BLaER1 treated with 17β-estradiol and CSF1 and Interleukin-3, amounts not matched to agents 10 nM and 100 nM (cell line): ENCODE data around the gene APOH.

Experiments
- H3K27ac ChIP-seq, 11 experiments: shearing (Covaris generic); formaldehyde crosslinking; 2 replicates each; pipeline ENCODE4 v1.8.1; 2022
- H3K27me3 ChIP-seq, 11 experiments: shearing (Covaris generic); formaldehyde crosslinking; 2 replicates each; pipeline ENCODE4 v1.8.1; 2022
- H3K36me3 ChIP-seq, 11 experiments: shearing (Covaris generic); formaldehyde crosslinking; 2 replicates each; pipeline ENCODE4 v1.8.1; 2022
- H3K4me1 ChIP-seq, 10 experiments: shearing (Covaris generic); formaldehyde crosslinking; 2 replicates each; pipeline ENCODE4 v1.8.1; 2022
- H3K4me2 ChIP-seq, 11 experiments: shearing (Covaris generic); formaldehyde crosslinking; 2 replicates each; pipeline ENCODE4 v1.8.1; 2022
- H3K4me3 ChIP-seq, 10 experiments: shearing (Covaris generic); formaldehyde crosslinking; 2 replicates each; pipeline ENCODE4 v1.8.1; 2022
- H3K9ac ChIP-seq, 11 experiments: shearing (Covaris generic); formaldehyde crosslinking; 2 replicates each; pipeline ENCODE4 v1.8.1; 2022
- H3K9me3 ChIP-seq, 11 experiments: shearing (Covaris generic); formaldehyde crosslinking; replicated peaks in 1 of 11; 2 replicates each; pipeline ENCODE4 v1.8.1; 2022
- H4K20me1 ChIP-seq, 11 experiments: shearing (Covaris generic); formaldehyde crosslinking; 2 replicates each; pipeline ENCODE4 v1.8.1; 2022
- Cebpa-rat ChIP-seq, 11 experiments: shearing (Covaris generic); IDR thresholded peaks; 2 replicates each; pipeline ENCODE4 v1.8.1; 2022

The APOH gene

GRCh38 chr17:66228887-66229782 is at the start of gene APOH:
TSS of gene APOH (minus strand) at chr17:66229415. CDS start at chr17:66229379, 36 bp downstream.
- no peak within 1 kb of the TSS for H3K27ac ChIP-seq
- H3K9me3 ChIP-seq, result peaks cover 0 to 11% (median 3%) of the 10 kb centered on the region in 11 experiments; a peak in 6 of 22 replicates
- H3K4me1 ChIP-seq, result peaks cover 0 to 4% (median 0%) of the 10 kb centered on the region in 10 experiments; a peak in 2 of 20 replicates
- TF ChIP-seq Cebpa-rat (IDR thresholded peaks at IDR 0.05), result no peak
- no peaks in the 10 kb centered on the region for H3K27me3 ChIP-seq
- H3K9ac ChIP-seq, result no peak within 1 kb of the TSS
- no peak within 1 kb of the TSS for H3K4me2 ChIP-seq
- H3K36me3 ChIP-seq, result no peaks in the 10 kb centered on the region
- H4K20me1 ChIP-seq, result no peaks in the 10 kb centered on the region
- no peak within 1 kb of the TSS for H3K4me3 ChIP-seq

DNA sequence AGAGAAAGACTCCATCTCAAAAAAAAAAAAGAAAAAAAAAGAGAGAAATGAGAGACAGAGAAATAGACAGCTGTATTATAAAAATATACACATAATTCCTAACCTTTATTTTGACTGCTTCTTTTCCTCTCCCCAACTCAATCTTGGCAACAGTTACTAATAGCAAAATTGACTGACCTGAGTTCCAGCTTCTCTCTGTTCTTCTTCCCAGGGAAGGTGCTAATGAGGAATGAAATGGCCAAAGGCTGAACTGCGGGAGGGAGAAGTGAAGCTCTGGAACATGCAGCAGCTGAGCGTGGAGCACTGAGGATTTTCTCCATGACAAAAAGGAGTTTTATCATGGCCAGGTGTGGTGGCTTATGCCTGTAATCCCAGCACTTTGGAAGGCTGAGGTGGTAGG is 48.0 kb upstream of the APOH start:
- no peak for TF ChIP-seq Cebpa-rat (IDR thresholded peaks at IDR 0.05)
- Histone ChIP-seq H3K4me2 (peak overlapping the region in 1 of 11 experiments; percentile 49; a peak in 1 of 22 replicates), H3K27me3 (no peaks in the 10 kb centered on the region), H3K9ac (no peak overlapping the region), H4K20me1 (no peaks in the 10 kb centered on the region), H3K9me3 (0 out of 22 replicates have a peak, but pooled peaks cover 0 to under 1% (median 0%) of the 10 kb centered on the region in 11 experiments), H3K27ac (no peak overlapping the region), H3K4me3 (no peak overlapping the region), H3K4me1 (peaks cover 0 to 32% (median 0%) of the 10 kb centered on the region in 10 experiments; a peak in 6 of 20 replicates), H3K36me3 (no peaks in the 10 kb centered on the region)

DNA sequence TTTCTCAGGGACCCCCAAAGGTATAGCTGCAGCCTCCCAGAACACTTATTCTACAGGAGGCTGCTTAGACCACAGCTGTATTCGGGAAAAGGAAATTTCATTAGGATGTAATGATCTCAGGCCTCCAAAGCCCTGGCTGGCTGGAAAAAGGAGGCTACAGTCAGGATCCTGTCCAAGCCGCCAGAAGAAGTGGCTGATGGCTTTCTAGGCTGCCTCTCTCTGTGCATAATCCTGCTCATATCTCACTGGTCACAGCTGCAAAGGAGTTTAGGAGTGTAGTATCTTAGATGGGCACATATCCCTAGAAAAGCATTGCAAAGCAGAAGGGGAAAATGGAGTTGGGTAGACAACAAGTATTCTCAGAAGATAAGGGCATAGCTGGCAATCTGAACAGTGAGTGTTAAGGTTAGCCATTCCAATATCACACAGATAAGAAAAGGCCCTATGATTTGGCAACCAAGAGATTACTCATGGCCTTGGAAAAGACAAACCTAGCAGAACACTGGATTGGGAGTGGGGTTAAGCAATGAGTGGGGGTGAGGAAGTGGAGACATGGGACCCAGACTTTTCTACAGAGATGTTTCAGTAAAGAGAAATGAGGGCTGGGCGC is 47.2 kb upstream of the APOH start:
- Histone ChIP-seq H4K20me1 (no peaks in the 10 kb centered on the region), H3K4me3 (no peak overlapping the region), H3K4me1 (peaks cover 0 to 32% (median 0%) of the 10 kb centered on the region in 10 experiments; a peak in 6 of 20 replicates), H3K36me3 (no peaks in the 10 kb centered on the region), H3K27ac (no peak overlapping the region), H3K4me2 (peak overlapping the region in 3 of 11 experiments; percentile 11 to 40 (median 28); a peak in 5 of 22 replicates), H3K9ac (no peak overlapping the region), H3K27me3 (no peaks in the 10 kb centered on the region), H3K9me3 (peaks cover 5 to 8% (median 6%) of the 10 kb centered on the region in 11 experiments; a peak in 20 of 22 replicates)
- TF ChIP-seq Cebpa-rat (IDR thresholded peaks at IDR 0.05), result no peak

- Histone ChIP-seq H3K4me1 (peaks cover 0 to 32% (median 0%) of the 10 kb centered on the region in 10 experiments; a peak in 6 of 20 replicates), H3K4me2 (peak overlapping the region in 3 of 11 experiments; percentile 11 to 40 (median 28); a peak in 2 of 22 replicates), H3K9me3 (peaks cover 12 to 16% (median 13%) of the 10 kb centered on the region in 11 experiments; a peak in 21 of 22 replicates), H3K4me3 (no peak overlapping the region), H3K36me3 (no peaks in the 10 kb centered on the region), H3K9ac (no peak overlapping the region), H4K20me1 (no peaks in the 10 kb centered on the region), H3K27me3 (no peaks in the 10 kb centered on the region), H3K27ac (no peak overlapping the region)
- TF ChIP-seq Cebpa-rat (IDR thresholded peaks at IDR 0.05), result no peak
Observed at GRCh38 chr17:66275651-66276050, 46.4 kb upstream of the APOH start.

DNA sequence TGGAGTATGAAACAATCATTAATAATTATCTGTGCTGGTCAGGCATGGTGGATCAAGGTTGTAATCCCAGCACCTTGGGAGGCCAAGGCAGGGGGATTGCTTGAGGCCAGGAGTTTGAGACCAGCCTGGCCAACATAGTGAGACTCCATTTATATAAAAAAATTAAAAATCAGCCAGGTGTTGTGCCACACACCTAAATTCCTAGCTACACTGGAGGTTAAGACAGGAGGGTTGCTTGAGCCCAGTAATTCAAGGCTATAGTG is 44.3 kb upstream of the APOH start:
- no peaks in the 10 kb centered on the region for H3K36me3 ChIP-seq

DNA sequence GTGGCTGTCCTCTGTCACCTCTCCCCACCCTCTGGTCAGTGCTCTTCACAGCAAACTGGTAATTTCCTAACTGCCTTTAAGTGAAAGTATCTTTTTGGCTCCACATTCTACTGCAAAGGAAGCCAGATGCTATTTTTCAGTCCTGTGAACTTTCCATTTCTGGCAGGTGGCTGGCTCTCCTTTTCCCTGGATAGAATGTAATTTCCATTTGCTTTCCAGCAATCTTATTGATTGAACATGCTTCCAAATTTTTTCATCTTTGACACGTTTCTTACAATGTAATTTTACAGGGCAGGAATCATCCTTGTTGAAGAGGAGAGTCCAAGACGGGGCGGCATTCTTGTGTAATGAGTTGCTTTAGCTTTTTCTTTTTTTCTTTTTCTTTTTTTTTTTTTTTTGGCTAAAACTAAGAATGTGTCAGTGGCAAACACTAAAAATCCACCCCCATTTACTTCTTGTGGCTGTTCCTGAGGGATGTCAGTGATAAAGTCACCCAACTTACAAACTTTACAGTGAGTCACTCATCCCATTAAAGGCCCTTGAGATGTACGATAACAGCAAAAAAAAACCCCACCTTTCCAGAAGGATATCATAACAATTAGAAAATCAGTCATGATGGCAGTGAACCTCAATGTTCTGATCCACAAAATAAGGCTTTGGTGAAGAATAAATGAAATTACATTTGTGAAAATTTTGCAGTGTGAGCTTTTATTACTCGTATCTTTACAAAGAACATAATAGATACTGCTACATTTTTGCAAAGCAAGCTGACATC is 43.8 kb upstream of the APOH start:
- no peaks in the 10 kb centered on the region for H3K27me3 ChIP-seq
- no peak overlapping the region for H3K27ac ChIP-seq
- no peaks in the 10 kb centered on the region for H3K36me3 ChIP-seq
- H3K4me1 ChIP-seq, result peaks cover 0 to 32% (median 0%) of the 10 kb centered on the region in 10 experiments; a peak in 6 of 20 replicates
- H3K9me3 ChIP-seq, result peaks cover 12 to 24% (median 19%) of the 10 kb centered on the region in 11 experiments; a peak in 21 of 22 replicates
- H3K4me2 ChIP-seq, result no peak overlapping the region
- H3K9ac ChIP-seq, result no peak overlapping the region
- no peak for TF ChIP-seq Cebpa-rat (IDR thresholded peaks at IDR 0.05)
- no peaks in the 10 kb centered on the region for H4K20me1 ChIP-seq
- no peak overlapping the region for H3K4me3 ChIP-seq

More for the DNA sequence above, 44.3 kb upstream of the APOH start:
- TF ChIP-seq Cebpa-rat (IDR thresholded peaks at IDR 0.05), result no peak
- H3K27me3 ChIP-seq, result no peaks in the 10 kb centered on the region
- no peak overlapping the region for H3K27ac ChIP-seq
- H3K4me2 ChIP-seq, result no peak overlapping the region
- peaks cover 12 to 23% (median 19%) of the 10 kb centered on the region in 11 experiments; a peak in 21 of 22 replicates for H3K9me3 ChIP-seq
- no peak overlapping the region for H3K4me3 ChIP-seq
- no peaks in the 10 kb centered on the region for H4K20me1 ChIP-seq
- H3K9ac ChIP-seq, result no peak overlapping the region
- peaks cover 0 to 32% (median 0%) of the 10 kb centered on the region in 10 experiments; a peak in 6 of 20 replicates for H3K4me1 ChIP-seq

DNA sequence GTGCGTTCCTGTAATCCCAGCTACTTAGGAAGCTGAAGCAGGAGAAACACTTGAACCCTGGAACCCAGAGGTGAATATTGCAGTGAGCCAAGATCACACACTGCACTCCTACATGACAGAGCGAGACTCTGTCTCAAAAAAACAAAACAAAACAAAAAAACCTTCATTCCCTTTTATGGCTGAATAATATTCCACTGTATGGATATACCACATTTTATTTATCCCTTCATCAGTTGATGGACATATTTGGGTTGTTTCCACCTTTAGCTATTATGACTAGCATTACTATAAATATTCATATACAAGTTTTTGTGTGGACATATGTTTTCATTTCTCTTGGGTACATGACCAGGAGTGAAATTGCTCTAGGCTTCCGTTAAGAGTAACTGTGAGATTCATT is 42.3 kb upstream of the APOH start:
- no peak overlapping the region for H3K27ac ChIP-seq

GRCh38 chr17:66270106-66270505 is 40.9 kb upstream of the APOH start:
- no peak overlapping the region for H3K9ac ChIP-seq
- H3K4me3 ChIP-seq, result no peak overlapping the region
- peaks cover 12 to 24% (median 19%) of the 10 kb centered on the region in 11 experiments; a peak in 21 of 22 replicates for H3K9me3 ChIP-seq
- no peaks in the 10 kb centered on the region for H4K20me1 ChIP-seq
- peaks cover 0 to 4% (median 0%) of the 10 kb centered on the region in 10 experiments; a peak in 2 of 20 replicates for H3K4me1 ChIP-seq
- H3K4me2 ChIP-seq, result no peak overlapping the region
- no peaks in the 10 kb centered on the region for H3K36me3 ChIP-seq
- H3K27me3 ChIP-seq, result no peaks in the 10 kb centered on the region
- no peak overlapping the region for H3K27ac ChIP-seq
- TF ChIP-seq Cebpa-rat (IDR thresholded peaks at IDR 0.05), result no peak

More for the DNA sequence above, 42.3 kb upstream of the APOH start:
- no peak overlapping the region for H3K9ac ChIP-seq
- peaks cover 12 to 24% (median 19%) of the 10 kb centered on the region in 11 experiments; a peak in 21 of 22 replicates for H3K9me3 ChIP-seq
- no peak overlapping the region for H3K4me2 ChIP-seq
- H4K20me1 ChIP-seq, result no peaks in the 10 kb centered on the region
- no peak for TF ChIP-seq Cebpa-rat (IDR thresholded peaks at IDR 0.05)
- peaks cover 0 to 17% (median 0%) of the 10 kb centered on the region in 10 experiments; a peak in 6 of 20 replicates for H3K4me1 ChIP-seq
- H3K36me3 ChIP-seq, result no peaks in the 10 kb centered on the region
- H3K27me3 ChIP-seq, result no peaks in the 10 kb centered on the region
- no peak overlapping the region for H3K4me3 ChIP-seq
